GM18867 (cell line): ENCODE data around the gene COL6A2.
"Not testable (repeated sequence)": the region's sequence is repeated elsewhere in the genome, so short reads cannot be mapped to it uniquely, and the experiment has no call there.

Experiments
- ATAC-seq: cut with Tn5 transposase; IDR thresholded peaks from one replicate; pipeline ENCODE4 v1.9.1; 2021; ENCODE audit warnings: mild to moderate bottlenecking, moderate library complexity; ENCODE audit not compliant: unreplicated experiment

COL6A2 gene

GRCh38 chr21:46140352-46141003 is 42.6 kb downstream of the COL6A2 start:
- ATAC-seq = not testable (repeated sequence)

GRCh38 chr21:46141767-46142581 is 44.1 kb downstream of the COL6A2 start:
- ATAC-seq = no peak

- no peak for ATAC-seq
These were observed 44.9 kb downstream of the COL6A2 start for GRCh38 chr21:46142582-46143473.

GRCh38 chr21:46144464-46145070 is 46.7 kb downstream of the COL6A2 start:
- ATAC-seq = no peak

- no peak for ATAC-seq
These were observed 47.4 kb downstream of the COL6A2 start for GRCh38 chr21:46145159-46145839.

- ATAC-seq = no peak
These were observed 48.2 kb downstream of the COL6A2 start for GRCh38 chr21:46145840-46146691.

GRCh38 chr21:46146856-46147255 is 48.9 kb downstream of the COL6A2 start:
- ATAC-seq = no peak

- not testable (repeated sequence) for ATAC-seq
These were observed 49.5 kb downstream of the COL6A2 start for GRCh38 chr21:46147429-46147828.

- no peak for ATAC-seq
These were observed 50.2 kb downstream of the COL6A2 start for GRCh38 chr21:46148106-46148505.

- ATAC-seq = no peak
These were observed 51.4 kb downstream of the COL6A2 start for GRCh38 chr21:46149205-46149901.

- no peak for ATAC-seq
These were observed 52.2 kb downstream of the COL6A2 start for GRCh38 chr21:46150073-46150472.

- ATAC-seq = no peak
These were observed 52.7 kb downstream of the COL6A2 start for GRCh38 chr21:46150491-46151121.

- ATAC-seq = no peak
These were observed 53.5 kb downstream of the COL6A2 start for GRCh38 chr21:46151261-46151988.

GRCh38 chr21:46151989-46152926 is 54.3 kb downstream of the COL6A2 start:
- ATAC-seq = no peak

- no peak for ATAC-seq
These were observed 55.0 kb downstream of the COL6A2 start for GRCh38 chr21:46152927-46153246.

- no peak for ATAC-seq
These were observed 55.6 kb downstream of the COL6A2 start for GRCh38 chr21:46153247-46154154.
